Caco-2 (cell line): Measurements from ENCODE around the gene ALDH16A1. TPM values are rescaled to one million over a fixed set of nuclear protein-coding genes. Genes with fewer than 3 reads are reported as not detected.

ENCODE experiments used
- BruUV-seq: library from RNA; stranded (reverse); fragments of 400-500 nt; replicated peaks from 2 replicates; lab custom pipeline; 2021; lab: Mats Ljungman, UMichigan
- CTCF ChIA-PET: fragments of 300-600 bp; sonication (Branson Sonifier 250); formaldehyde crosslinking; loops from one replicate; lab custom pipeline; 2022; ENCODE audit warnings: antibody characterized with exemption; lab: Charles Lee
- POLR2A ChIA-PET: fragments of 300-600 bp; sonication (Branson Sonifier 250); formaldehyde crosslinking; loops from one replicate; lab custom pipeline; 2022; ENCODE audit warnings: antibody characterized with exemption; lab: Charles Lee
- DNase-seq, 2 experiments: peaks; one replicate each; pipeline versions ENCODE4 v3.0.0 to v3.0.0-alpha.2; 2020 to 2022
- H3K27me3 ChIP-seq: replicated peaks from 2 replicates; pipeline ENCODE4 v1.6.0; 2011; ENCODE audit warnings: low read length; ENCODE audit not compliant: control insufficient read depth, insufficient read depth
- H3K36me3 ChIP-seq: 2 replicates; pipeline ENCODE4 v1.5.1; 2011; ENCODE audit warnings: low read length; ENCODE audit not compliant: control insufficient read depth, insufficient read depth
- H3K4me1 ChIP-seq: fragments of 250-450 bp; sonication (Bioruptor Pico); 2 replicates; pipeline ENCODE4 v1.5.1; 2020; ENCODE audit warnings: mild to moderate bottlenecking
- H3K4me3 ChIP-seq: 2 replicates; pipeline ENCODE4 v1.5.1; 2011; ENCODE audit warnings: low read depth, mild to moderate bottlenecking, control low read depth, low read length
- H3K9me3 ChIP-seq: fragments of 250-450 bp; sonication (Bioruptor Pico); 2 replicates; pipeline ENCODE4 v1.5.1; 2020; ENCODE audit warnings: mild to moderate bottlenecking, moderate library complexity
- H3K27ac Mint-ChIP-seq: one replicate; pipeline ENCODE4 v1.8.0; 2022; ENCODE audit warnings: mixed read lengths; ENCODE audit not compliant: unreplicated experiment
- H3K27me3 Mint-ChIP-seq: one replicate; pipeline ENCODE4 v1.8.0; 2022; ENCODE audit warnings: mixed read lengths; ENCODE audit not compliant: insufficient read depth, unreplicated experiment
- H3K36me3 Mint-ChIP-seq: one replicate; pipeline ENCODE4 v1.8.0; 2022; ENCODE audit warnings: mild to moderate bottlenecking, mixed read lengths; ENCODE audit not compliant: insufficient read depth, unreplicated experiment
- H3K4me1 Mint-ChIP-seq: one replicate; pipeline ENCODE4 v1.8.0; 2022; ENCODE audit warnings: low read depth, mixed read lengths; ENCODE audit not compliant: unreplicated experiment
- H3K4me3 Mint-ChIP-seq: one replicate; pipeline ENCODE4 v1.8.0; 2022; ENCODE audit warnings: mild to moderate bottlenecking, moderate library complexity, mixed read lengths; ENCODE audit not compliant: unreplicated experiment
- H3K9me3 Mint-ChIP-seq: one replicate; pipeline ENCODE4 v1.8.0; 2022; ENCODE audit warnings: mixed read lengths; ENCODE audit not compliant: unreplicated experiment
- intact Hi-C: fragments of 100-400 bp; cut with micrococcal nuclease; formaldehyde crosslinking; loops from one replicate; pipeline ENCODE4 v1.10.0; 2022; ENCODE audit not compliant: unreplicated experiment
- total RNA-seq: library from RNA; stranded (reverse); gene quantifications from 2 replicates; pipeline ENCODE4 v1.2.3, GENCODE V29; 2022
- TF ChIP-seq, protein P1 (sequence below), 2 experiments: fragments of 200-600 bp in 1 of 2; IDR thresholded peaks; 1 replicate in 1 of 2; 2 replicates in 1 of 2; pipeline versions ENCODE4 v1.5.1 to v1.8.0; 2011 to 2022; ENCODE audit warnings: antibody characterized with exemption in 1 of 2, control low read depth in 1 of 2, inconsistent platforms in 1 of 2, low read depth in 1 of 2, low read length in 1 of 2, mild to moderate bottlenecking in 1 of 2, moderate library complexity in 1 of 2; ENCODE audit not compliant: insufficient read depth in 1 of 2, severe bottlenecking in 1 of 2, unreplicated experiment in 1 of 2

ALDH16A1 gene
- total RNA-seq, 1 experiment from 2014 or later: 45.0 TPM

- Mint-ChIP-seq H3K27me3 (no peaks in the 10 kb centered on the region), H3K9me3 (no peaks in the 10 kb centered on the region), H3K4me1 (peaks cover 16% of the 10 kb centered on the region), H3K36me3 (no peaks in the 10 kb centered on the region), H3K4me3 (no peak overlapping the region), H3K27ac (no peak overlapping the region)
- Histone ChIP-seq H3K4me3 (no peak overlapping the region), H3K27me3 (no peaks in the 10 kb centered on the region), H3K36me3 (no peaks in the 10 kb centered on the region), H3K9me3 (no peaks in the 10 kb centered on the region), H3K4me1 (peaks cover 12% of the 10 kb centered on the region)
- TF ChIP-seq, protein P1, sequence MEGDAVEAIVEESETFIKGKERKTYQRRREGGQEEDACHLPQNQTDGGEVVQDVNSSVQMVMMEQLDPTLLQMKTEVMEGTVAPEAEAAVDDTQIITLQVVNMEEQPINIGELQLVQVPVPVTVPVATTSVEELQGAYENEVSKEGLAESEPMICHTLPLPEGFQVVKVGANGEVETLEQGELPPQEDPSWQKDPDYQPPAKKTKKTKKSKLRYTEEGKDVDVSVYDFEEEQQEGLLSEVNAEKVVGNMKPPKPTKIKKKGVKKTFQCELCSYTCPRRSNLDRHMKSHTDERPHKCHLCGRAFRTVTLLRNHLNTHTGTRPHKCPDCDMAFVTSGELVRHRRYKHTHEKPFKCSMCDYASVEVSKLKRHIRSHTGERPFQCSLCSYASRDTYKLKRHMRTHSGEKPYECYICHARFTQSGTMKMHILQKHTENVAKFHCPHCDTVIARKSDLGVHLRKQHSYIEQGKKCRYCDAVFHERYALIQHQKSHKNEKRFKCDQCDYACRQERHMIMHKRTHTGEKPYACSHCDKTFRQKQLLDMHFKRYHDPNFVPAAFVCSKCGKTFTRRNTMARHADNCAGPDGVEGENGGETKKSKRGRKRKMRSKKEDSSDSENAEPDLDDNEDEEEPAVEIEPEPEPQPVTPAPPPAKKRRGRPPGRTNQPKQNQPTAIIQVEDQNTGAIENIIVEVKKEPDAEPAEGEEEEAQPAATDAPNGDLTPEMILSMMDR (IDR thresholded peaks at IDR 0.05; ENCODE audit: insufficient read depth in 1 of 2, low read depth in 1 of 2, low read length in 1 of 2, severe bottlenecking in 1 of 2, unreplicated experiment in 1 of 2): no peak
- ChIA-PET CTCF (interaction anchor here (0.6 to 3.1 kb wide), 3 partner anchors 38 to 61 kb away, joined by 3 to 62 read pairs (median 3); no protein-coding TSS in a partner anchor), POLR2A (no interaction called here)
- BruUV-seq: no TSS peak
- DNase-seq: no peak
- intact Hi-C loops: no loop called here
Observed at GRCh38 chr19:49507803-49508494, 54.9 kb downstream of the ALDH16A1 start.

DNA sequence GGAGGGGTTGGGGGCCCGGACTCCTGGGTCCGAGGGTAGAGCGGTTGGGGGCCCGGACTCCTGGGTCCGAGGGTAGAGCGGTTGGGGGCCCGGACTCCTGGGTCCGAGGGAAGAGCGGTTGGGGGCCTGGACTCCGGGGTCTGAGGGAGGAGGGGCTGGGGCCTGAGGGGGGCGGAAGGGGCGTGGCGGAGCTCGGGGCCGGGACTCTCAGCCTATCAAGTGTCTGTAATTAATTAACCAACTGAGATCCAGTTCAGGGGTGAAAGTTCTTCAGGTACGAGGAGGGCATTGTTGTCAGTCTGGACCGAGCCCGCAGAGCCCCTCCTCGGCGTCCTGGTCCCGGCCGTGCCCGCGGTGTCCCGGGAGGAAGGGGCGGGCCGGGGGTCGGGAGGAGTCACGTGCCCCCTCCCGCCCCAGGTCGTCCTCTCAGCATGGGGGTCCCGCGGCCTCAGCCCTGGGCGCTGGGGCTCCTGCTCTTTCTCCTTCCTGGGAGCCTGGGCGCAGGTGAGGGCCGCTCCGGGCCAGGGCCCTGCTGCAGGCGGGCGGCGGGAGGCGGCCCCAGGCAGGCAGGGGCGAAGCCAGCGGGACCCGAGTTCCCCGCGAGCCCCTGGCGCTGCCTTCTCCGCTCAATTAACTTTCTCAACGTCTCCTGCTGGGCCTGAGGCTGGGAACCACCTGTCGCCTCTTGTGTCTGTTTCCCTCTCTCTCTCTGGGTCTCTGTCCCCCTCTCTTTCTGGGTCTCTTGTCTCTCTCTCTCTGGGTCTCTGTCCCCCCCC lies 60.1 kb downstream of the ALDH16A1 start:
- Mint-ChIP-seq H3K36me3 (peaks cover 19% of the 10 kb centered on the region), H3K4me3 (peak overlapping the region; percentile 100), H3K4me1 (peaks cover 24% of the 10 kb centered on the region), H3K9me3 (no peaks in the 10 kb centered on the region), H3K27ac (peak overlapping the region; percentile 88), H3K27me3 (no peaks in the 10 kb centered on the region)
- H3K27me3 ChIP-seq: no peaks in the 10 kb centered on the region
- DNase-seq: peak; percentile 76 to 80
- TF ChIP-seq, protein P1 (IDR thresholded peaks at IDR 0.05; ENCODE audit: insufficient read depth in 1 of 2, low read depth in 1 of 2, low read length in 1 of 2, severe bottlenecking in 1 of 2, unreplicated experiment in 1 of 2): no peak
- ChIA-PET CTCF (interaction anchor here (1.0 to 3.8 kb wide), 5 partner anchors 22 to 58 kb away, joined by 3 to 35 read pairs (median 6); no protein-coding TSS in a partner anchor), POLR2A (interaction anchor here (0.7 to 1.4 kb wide), 3 partner anchors 33 to 171 kb away, joined by 3 to 7 read pairs (median 4); partner anchors contain the start of gene NOSIP)
- H3K4me3 ChIP-seq: peak overlapping the region; percentile 86
- H3K36me3 ChIP-seq: 0 out of 2 replicates have a peak, but pooled peaks cover 4% of the 10 kb centered on the region
- peaks cover 18% of the 10 kb centered on the region for H3K4me1 ChIP-seq
- intact Hi-C loops: no loop called here
- no peaks in the 10 kb centered on the region for H3K9me3 ChIP-seq
- no TSS peak for BruUV-seq

DNA sequence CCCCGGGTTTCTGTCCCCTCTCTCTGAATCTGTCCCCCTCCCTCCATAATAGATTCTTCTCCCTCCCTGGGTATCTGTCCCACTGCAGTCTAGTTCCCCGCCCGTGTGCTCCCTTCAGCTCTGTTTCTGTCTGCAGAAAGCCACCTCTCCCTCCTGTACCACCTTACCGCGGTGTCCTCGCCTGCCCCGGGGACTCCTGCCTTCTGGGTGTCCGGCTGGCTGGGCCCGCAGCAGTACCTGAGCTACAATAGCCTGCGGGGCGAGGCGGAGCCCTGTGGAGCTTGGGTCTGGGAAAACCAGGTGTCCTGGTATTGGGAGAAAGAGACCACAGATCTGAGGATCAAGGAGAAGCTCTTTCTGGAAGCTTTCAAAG lies 60.7 kb downstream of the ALDH16A1 start:
- Histone ChIP-seq H3K9me3 (no peaks in the 10 kb centered on the region), H3K27me3 (no peaks in the 10 kb centered on the region), H3K36me3 (0 out of 2 replicates have a peak, but pooled peaks cover 4% of the 10 kb centered on the region), H3K4me1 (peaks cover 18% of the 10 kb centered on the region), H3K4me3 (peak overlapping the region; percentile 86)
- Mint-ChIP-seq H3K4me1 (peaks cover 24% of the 10 kb centered on the region), H3K9me3 (no peaks in the 10 kb centered on the region), H3K36me3 (peaks cover 19% of the 10 kb centered on the region), H3K4me3 (peak overlapping the region; percentile 100), H3K27ac (peak overlapping the region; percentile 80), H3K27me3 (no peaks in the 10 kb centered on the region)
- ChIA-PET POLR2A (interaction anchor here (0.5 to 1.4 kb wide), 5 partner anchors 9 to 67 kb away, joined by 3 to 17 read pairs (median 6); partner anchors contain the start of genes NOSIP and RCN3), CTCF (interaction anchor here (1.2 to 3.8 kb wide), 4 partner anchors 21 to 56 kb away, joined by 3 to 35 read pairs (median 8); no protein-coding TSS in a partner anchor)
- BruUV-seq: TSS peak; percentile 58
- TF ChIP-seq, protein P1 (IDR thresholded peaks at IDR 0.05; ENCODE audit: insufficient read depth in 1 of 2, low read depth in 1 of 2, low read length in 1 of 2, severe bottlenecking in 1 of 2, unreplicated experiment in 1 of 2): no peak
- DNase-seq: no peak
- intact Hi-C loops: no loop called here
